SK-N-SH (cell line): Measurements from ENCODE around the gene SPRYD3. TPM values are rescaled to one million over a fixed set of nuclear protein-coding genes. Genes with fewer than 3 reads are reported as not detected.
A peak's percentile ranks its signal among the peaks of the same experiment; 100 is the strongest.

ENCODE experiments used
- CTCF ChIA-PET: fragments of 300-600, 350-600 bp; formaldehyde crosslinking; extraction: SDS; loops from one replicate; lab custom pipeline; 2021; lab: Yijun Ruan, JAX
- POLR2A ChIA-PET: fragments of 350-600 bp; sonication (Branson Sonifier 250); formaldehyde crosslinking; extraction: SDS; loops from one replicate; lab custom pipeline; 2020; ENCODE audit warnings: antibody characterized with exemption, inconsistent platforms; lab: Yijun Ruan, JAX
- DNase-seq: peaks from one replicate; pipeline ENCODE4 v3.0.0; 2012
- H2AFZ ChIP-seq: fragments of 200-600 bp; sonication (generic); 2 replicates; pipeline ENCODE4 v1.8.1; 2016; ENCODE audit warnings: antibody characterized with exemption, mild to moderate bottlenecking, low read depth
- H3F3A ChIP-seq: fragments of 200-600 bp; sonication (generic); replicated peaks from 2 replicates; pipeline ENCODE3; 2016; ENCODE audit warnings: antibody characterized with exemption, mild to moderate bottlenecking; ENCODE audit not compliant: insufficient read depth
- H3K27ac ChIP-seq, 2 experiments: fragments of 200-500 bp in 1 of 2; fragments of 200-600 bp in 1 of 2; sonication (Bioruptor generic) in 1 of 2; sonication (generic), shearing (Covaris generic) in 1 of 2; 2 replicates each; pipeline versions ENCODE4 v1.5.1 to v1.6.1; 2014 to 2016; ENCODE audit warnings: low read depth in 2 of 2, inconsistent platforms in 1 of 2, low read length in 1 of 2, mild to moderate bottlenecking in 1 of 2, mixed read lengths in 1 of 2
- H3K27me3 ChIP-seq: fragments of 200-600 bp; sonication (generic), shearing (Covaris generic); 2 replicates; pipeline ENCODE4 v1.6.1; 2016; ENCODE audit warnings: mixed run types; ENCODE audit not compliant: insufficient read depth
- H3K36me3 ChIP-seq, 2 experiments: fragments of 200-500 bp in 1 of 2; fragments of 200-600 bp in 1 of 2; sonication (Bioruptor generic) in 1 of 2; sonication (generic) in 1 of 2; replicated peaks in 1 of 2; 2 replicates each; pipeline versions ENCODE3 to v1.5.1; 2014 to 2016; ENCODE audit warnings: low read length in 1 of 2, mild to moderate bottlenecking in 1 of 2; ENCODE audit not compliant: insufficient read depth in 2 of 2, control insufficient read depth in 1 of 2
- H3K4me1 ChIP-seq, 2 experiments: fragments of 200-500 bp in 1 of 2; fragments of 200-600 bp in 1 of 2; sonication (Bioruptor generic) in 1 of 2; sonication (generic), shearing (Covaris generic) in 1 of 2; 2 replicates each; pipeline versions ENCODE4 v1.5.1 to v1.6.1; 2014 to 2016; ENCODE audit warnings: low read depth in 1 of 2, low read length in 1 of 2, mixed run types in 1 of 2; ENCODE audit not compliant: insufficient read depth in 2 of 2, control insufficient read depth in 1 of 2
- H3K4me2 ChIP-seq: fragments of 200-600 bp; sonication (generic), shearing (Covaris generic); 2 replicates; pipeline ENCODE4 v1.6.1; 2017; ENCODE audit warnings: mixed run types
- H3K4me3 ChIP-seq, 2 experiments: fragments of 200-500 bp in 1 of 2; fragments of 200-600 bp in 1 of 2; sonication (Bioruptor generic) in 1 of 2; sonication (generic), shearing (Covaris generic) in 1 of 2; 2 replicates each; pipeline versions ENCODE4 v1.5.1 to v1.8.1; 2014 to 2016; ENCODE audit warnings: low read depth in 2 of 2, inconsistent platforms in 1 of 2, low read length in 1 of 2, mild to moderate bottlenecking in 1 of 2, mixed read lengths in 1 of 2, moderate library complexity in 1 of 2
- H3K79me2 ChIP-seq: fragments of 200-600 bp; sonication (generic); 2 replicates; pipeline ENCODE4 v1.8.1; 2017; ENCODE audit warnings: mild to moderate bottlenecking; ENCODE audit not compliant: insufficient read depth
- H3K9ac ChIP-seq: fragments of 200-600 bp; sonication (generic); 2 replicates; pipeline ENCODE4 v1.6.1; 2017; ENCODE audit warnings: mixed run types
- H3K9me2 ChIP-seq: fragments of 200-600 bp; sonication (generic); 2 replicates; pipeline ENCODE4 v1.6.1; 2017; ENCODE audit warnings: mixed run types
- H3K9me3 ChIP-seq: fragments of 200-600 bp; sonication (generic); 2 replicates; pipeline ENCODE4 v1.6.1; 2017; ENCODE audit warnings: mixed run types, mild to moderate bottlenecking, moderate library complexity
- H4K20me1 ChIP-seq: fragments of 200-600 bp; sonication (generic); 2 replicates; pipeline ENCODE4 v1.6.1; 2017; ENCODE audit warnings: mild to moderate bottlenecking, mixed run types; ENCODE audit not compliant: insufficient read depth
- EP300 ChIP-seq, 2 experiments: IDR thresholded peaks; 2 replicates each; pipeline versions ENCODE4 v1.4.0 to v1.6.1; 2012; ENCODE audit warnings: borderline replicate concordance in 1 of 2, low read depth in 1 of 2, low read length in 1 of 2
- EZH2phosphoT487 ChIP-seq: fragments of 200-600 bp; sonication (generic); IDR thresholded peaks from 2 replicates; pipeline ENCODE4 v1.6.1; 2017; ENCODE audit warnings: low read depth, mixed run types, mild to moderate bottlenecking, antibody characterized with exemption, moderate library complexity, borderline replicate concordance
- FOSL2 ChIP-seq: IDR thresholded peaks from 2 replicates; pipeline ENCODE4 v1.4.0; 2012; ENCODE audit warnings: low read depth, mild to moderate bottlenecking, moderate library complexity, borderline replicate concordance
- GATA2 ChIP-seq: sonication (generic); formaldehyde crosslinking; IDR thresholded peaks from 2 replicates; pipeline ENCODE4 v1.5.0; 2020; ENCODE audit warnings: mild to moderate bottlenecking, missing genetic modification reagents
- RAD21 ChIP-seq: IDR thresholded peaks from 2 replicates; pipeline ENCODE4 v1.6.1; 2012; ENCODE audit warnings: mild to moderate bottlenecking, low read length
- RCOR1 ChIP-seq: fragments of 150-350 bp; IDR thresholded peaks from 2 replicates; pipeline ENCODE4 v1.6.1; 2017; ENCODE audit warnings: antibody characterized with exemption, low read length
- RFX5 ChIP-seq: IDR thresholded peaks from 2 replicates; pipeline ENCODE4 v1.6.1; 2012; ENCODE audit warnings: mild to moderate bottlenecking, improper control_type of control experiment, low read length
- RXRA ChIP-seq: IDR thresholded peaks from 2 replicates; pipeline ENCODE4 v1.4.0; 2012; ENCODE audit warnings: low read depth, mild to moderate bottlenecking, borderline replicate concordance
- SIN3A ChIP-seq: IDR thresholded peaks from 2 replicates; pipeline ENCODE4 v1.6.1; 2012; ENCODE audit warnings: low read depth, mild to moderate bottlenecking, low read length, moderate library complexity, borderline replicate concordance
- TCF12 ChIP-seq: IDR thresholded peaks from 2 replicates; pipeline ENCODE4 v1.4.0; 2012
- WGBS: methylation state at CpG from one replicate; pipeline ENCODE4 v1.1.6; 2017; ENCODE audit warnings: low lambda C conversion rate; 5-methylcytosine and 5-hydroxymethylcytosine counted together
- polyA plus RNA-seq, 3 experiments: library from polyadenylated mRNA; depleted of rRNA; stranded (reverse); fragments of >200 nt; gene quantifications; 2 replicates each; pipeline ENCODE4 v1.2.3, GENCODE V29; 2012
- TF ChIP-seq, protein P1 (sequence below): IDR thresholded peaks from 2 replicates; pipeline ENCODE4 v1.4.0; 2012; ENCODE audit warnings: low read depth
- TF ChIP-seq, protein P2 (sequence below): IDR thresholded peaks from 2 replicates; pipeline ENCODE4 v1.4.0; 2012; ENCODE audit warnings: low read depth, borderline replicate concordance
- TF ChIP-seq, protein P3 (sequence below): fragments of 200-600 bp; sonication (generic); IDR thresholded peaks from 2 replicates; pipeline ENCODE4 v1.6.1; 2017; ENCODE audit warnings: antibody characterized with exemption, mild to moderate bottlenecking, moderate library complexity

SPRYD3 gene
- polyA plus RNA-seq, 1 of the 3 experiments (the other 2 are of a cell fraction) = 20.3 TPM

DNA sequence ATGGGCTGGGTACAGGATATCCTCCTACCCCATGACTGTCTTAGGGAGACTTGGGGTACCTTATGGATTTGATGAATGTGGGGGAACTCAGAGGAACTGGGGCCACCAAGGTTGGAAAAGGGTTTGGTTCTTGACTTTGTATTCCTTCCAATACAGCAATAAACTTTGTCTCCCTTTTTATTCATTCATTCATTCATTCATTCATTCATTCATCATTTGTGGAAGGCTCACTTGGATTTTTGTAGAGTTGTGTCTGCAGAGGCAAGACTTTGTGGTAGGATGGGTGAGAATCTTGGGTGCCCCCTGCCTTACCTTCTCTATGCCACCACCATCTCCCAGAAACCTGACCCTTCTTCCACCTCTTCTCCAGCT lies 45.1 kb upstream of the SPRYD3 start (continued):
- TF ChIP-seq EZH2phosphoT487 (no peak), RAD21 (no peak), RCOR1 (no peak), TCF12 (no peak), RXRA (no peak)
- TF ChIP-seq, protein P1, sequence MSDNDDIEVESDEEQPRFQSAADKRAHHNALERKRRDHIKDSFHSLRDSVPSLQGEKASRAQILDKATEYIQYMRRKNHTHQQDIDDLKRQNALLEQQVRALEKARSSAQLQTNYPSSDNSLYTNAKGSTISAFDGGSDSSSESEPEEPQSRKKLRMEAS = no peak
- TF ChIP-seq, protein P2, sequence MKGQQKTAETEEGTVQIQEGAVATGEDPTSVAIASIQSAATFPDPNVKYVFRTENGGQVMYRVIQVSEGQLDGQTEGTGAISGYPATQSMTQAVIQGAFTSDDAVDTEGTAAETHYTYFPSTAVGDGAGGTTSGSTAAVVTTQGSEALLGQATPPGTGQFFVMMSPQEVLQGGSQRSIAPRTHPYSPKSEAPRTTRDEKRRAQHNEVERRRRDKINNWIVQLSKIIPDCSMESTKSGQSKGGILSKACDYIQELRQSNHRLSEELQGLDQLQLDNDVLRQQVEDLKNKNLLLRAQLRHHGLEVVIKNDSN = no peak
- TF ChIP-seq, protein P3, sequence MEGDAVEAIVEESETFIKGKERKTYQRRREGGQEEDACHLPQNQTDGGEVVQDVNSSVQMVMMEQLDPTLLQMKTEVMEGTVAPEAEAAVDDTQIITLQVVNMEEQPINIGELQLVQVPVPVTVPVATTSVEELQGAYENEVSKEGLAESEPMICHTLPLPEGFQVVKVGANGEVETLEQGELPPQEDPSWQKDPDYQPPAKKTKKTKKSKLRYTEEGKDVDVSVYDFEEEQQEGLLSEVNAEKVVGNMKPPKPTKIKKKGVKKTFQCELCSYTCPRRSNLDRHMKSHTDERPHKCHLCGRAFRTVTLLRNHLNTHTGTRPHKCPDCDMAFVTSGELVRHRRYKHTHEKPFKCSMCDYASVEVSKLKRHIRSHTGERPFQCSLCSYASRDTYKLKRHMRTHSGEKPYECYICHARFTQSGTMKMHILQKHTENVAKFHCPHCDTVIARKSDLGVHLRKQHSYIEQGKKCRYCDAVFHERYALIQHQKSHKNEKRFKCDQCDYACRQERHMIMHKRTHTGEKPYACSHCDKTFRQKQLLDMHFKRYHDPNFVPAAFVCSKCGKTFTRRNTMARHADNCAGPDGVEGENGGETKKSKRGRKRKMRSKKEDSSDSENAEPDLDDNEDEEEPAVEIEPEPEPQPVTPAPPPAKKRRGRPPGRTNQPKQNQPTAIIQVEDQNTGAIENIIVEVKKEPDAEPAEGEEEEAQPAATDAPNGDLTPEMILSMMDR = no peak

DNA sequence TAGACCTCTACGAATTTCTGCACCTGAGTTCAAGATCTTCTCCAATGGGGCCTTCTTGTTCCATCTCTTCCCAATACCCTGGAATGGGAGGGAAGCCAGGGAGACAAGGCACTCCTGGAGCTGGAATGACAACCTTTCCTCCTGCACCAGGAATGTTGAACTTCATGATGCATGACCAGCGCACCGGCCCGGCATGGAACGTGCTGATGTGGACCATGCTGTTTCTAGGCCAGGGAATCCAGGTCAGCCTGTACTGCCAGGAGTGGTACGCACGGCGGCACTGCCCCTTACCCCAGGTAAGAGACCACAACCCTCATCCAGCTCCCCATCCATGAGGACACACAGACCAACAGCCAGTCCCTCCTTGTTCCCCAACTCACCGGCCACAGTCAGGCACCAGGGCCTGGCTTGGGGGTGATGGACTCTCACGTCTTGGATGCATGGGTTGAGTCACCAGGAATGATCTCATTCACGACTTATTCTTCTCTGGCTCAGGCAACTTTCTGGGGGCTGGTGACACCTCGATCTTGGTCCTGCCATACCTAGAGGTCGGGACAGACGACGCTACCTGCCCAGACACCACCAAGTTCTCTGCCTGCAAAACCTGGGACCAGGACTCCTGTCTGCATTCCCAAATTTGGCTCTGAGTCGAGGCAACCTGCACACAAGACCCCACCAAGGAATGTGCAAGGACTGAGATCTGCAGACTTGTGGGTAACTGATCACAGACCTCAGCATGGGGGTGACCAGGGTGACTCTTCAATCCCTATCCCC lies 44.6 kb upstream of the SPRYD3 start:
- WGBS = 83% methylated on average over 14 of the region's 16 CpGs
- DNase-seq = no peak
- TF ChIP-seq EP300 (IDR thresholded peaks at IDR 0.05; ENCODE audit: borderline replicate concordance in 1 of 2, low read depth in 1 of 2, low read length in 1 of 2) = no peak
- peak; percentile 37; the same call in 1 of the 2 replicates for TF ChIP-seq FOSL2

DNA sequence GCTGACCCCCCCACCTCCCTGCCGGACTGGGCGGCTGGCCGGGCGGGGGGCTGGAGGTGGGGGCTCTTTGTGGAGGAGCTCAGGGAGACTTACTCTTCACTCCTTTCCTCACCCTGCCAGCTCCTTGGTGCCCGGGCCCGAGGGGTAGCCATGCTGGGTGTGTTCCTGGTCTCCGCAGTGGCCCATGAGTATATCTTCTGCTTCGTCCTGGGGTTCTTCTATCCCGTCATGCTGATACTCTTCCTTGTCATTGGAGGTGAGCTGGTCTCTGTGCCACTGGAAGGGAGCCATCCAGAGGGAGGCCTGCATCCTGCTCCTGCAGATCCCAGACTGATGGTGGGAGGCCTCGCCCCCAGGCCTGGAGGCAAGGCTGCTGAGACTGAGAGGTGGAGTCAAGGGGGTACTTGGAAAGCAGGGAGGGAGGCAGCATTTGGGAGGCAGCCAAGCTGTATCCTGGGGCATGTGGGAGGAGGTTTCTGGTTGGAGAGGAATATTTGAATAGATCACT lies 43.8 kb upstream of the SPRYD3 start:
- DNase-seq = peak; percentile 62
- H2AFZ ChIP-seq = 0 out of 2 replicates have a peak overlapping the region, but pooled peaks have one; percentile 22

More for the DNA sequence above, 44.6 kb upstream of the SPRYD3 start:
- Histone ChIP-seq H3K9me2 (no peaks in the 10 kb centered on the region), H3K27me3 (no peaks in the 10 kb centered on the region), H3F3A (no peaks in the 10 kb centered on the region), H2AFZ (0 out of 2 replicates have a peak overlapping the region, but pooled peaks have one; percentile 22), H3K4me3 (no peak overlapping the region), H3K36me3 (no peaks in the 10 kb centered on the region), H3K4me1 (peaks cover 0 to 10% of the 10 kb centered on the region in 2 experiments; a peak in 2 of 4 replicates), H3K9ac (no peak overlapping the region), H4K20me1 (no peaks in the 10 kb centered on the region), H3K27ac (no peak overlapping the region), H3K79me2 (no peaks in the 10 kb centered on the region), H3K9me3 (no peaks in the 10 kb centered on the region), H3K4me2 (no peak overlapping the region)
- POLR2A ChIA-PET = no interaction called here
- CTCF ChIA-PET = interaction anchor here (0.9 to 2.0 kb wide), 4 partner anchors 24 to 58 kb away, joined by 3 to 9 read pairs (median 4); no protein-coding TSS in a partner anchor

More for the DNA sequence above, 43.8 kb upstream of the SPRYD3 start:
- Histone ChIP-seq H3K9me3 (no peaks in the 10 kb centered on the region), H3K9ac (no peak overlapping the region), H3K4me2 (no peak overlapping the region), H3K36me3 (no peaks in the 10 kb centered on the region), H3K79me2 (no peaks in the 10 kb centered on the region), H3F3A (no peaks in the 10 kb centered on the region), H3K9me2 (no peaks in the 10 kb centered on the region), H3K4me1 (peaks cover 0 to 10% of the 10 kb centered on the region in 2 experiments; a peak in 2 of 4 replicates)
- TF ChIP-seq GATA2 (CRISPR knock-in tag) (no peak), SIN3A (no peak), FOSL2 (no peak), RFX5 (no peak)
- TF ChIP-seq, all 33 proteins: peak for 0
- CTCF ChIA-PET = interaction anchor here (1.6 to 2.0 kb wide), 2 partner anchors 24 to 36 kb away, joined by 6 to 9 read pairs; no protein-coding TSS in a partner anchor
- WGBS = 95% methylated on average over 6 of the region's 10 CpGs
- H4K20me1 ChIP-seq = no peaks in the 10 kb centered on the region
- H3K27me3 ChIP-seq = no peaks in the 10 kb centered on the region
- H3K27ac ChIP-seq = no peak overlapping the region; a peak in 1 of 4 replicates
- POLR2A ChIA-PET = no interaction called here
- no peak overlapping the region for H3K4me3 ChIP-seq
